ENCODE measurements around the gene TSC22D4.

GRCh38 chr7:100483722-100484672, 5.0 kb upstream of the TSC22D4 start, which contains the start of gene NYAP1:
- no peak for TF ChIP-seq EZH2 (IDR thresholded peaks at IDR 0.05; ENCODE audit: insufficient read depth, low read length)
- no peak for TF ChIP-seq CTCF (IDR thresholded peaks at IDR 0.05; ENCODE audit: insufficient read depth, low read depth, low read length)
